HEK293T (cell line): ENCODE results near the gene TEAD1.

Experiments
- CTCF ChIA-PET: fragments of 350-600 bp; formaldehyde crosslinking; extraction: SDS; loops from one replicate; lab custom pipeline; 2021; ENCODE audit warnings: antibody characterized with exemption, inconsistent platforms; lab: Yijun Ruan, JAX
- POLR2A ChIA-PET: fragments of 350-600 bp; formaldehyde crosslinking; extraction: SDS; loops from one replicate; lab custom pipeline; 2020; ENCODE audit warnings: antibody characterized with exemption, inconsistent platforms; lab: Yijun Ruan, JAX
- DNase-seq: peaks from one replicate; pipeline ENCODE4 v3.0.0; 2012; ENCODE audit warnings: mixed read lengths; ENCODE audit errors: extremely low spot score
- ARNT ChIP-seq: fragments of 450-650 bp; IDR thresholded peaks from 2 replicates; pipeline ENCODE4 v1.6.1; 2017; ENCODE audit warnings: mild to moderate bottlenecking
- BHLHE40 ChIP-seq: fragments of 450-650 bp; IDR thresholded peaks from 2 replicates; pipeline ENCODE4 v1.6.1; 2016; ENCODE audit warnings: mild to moderate bottlenecking, moderate library complexity, borderline replicate concordance
- CTBP1 ChIP-seq: fragments of 450-650 bp; IDR thresholded peaks from 2 replicates; pipeline ENCODE4 v1.6.1; 2016; ENCODE audit warnings: borderline replicate concordance
- ELF4 ChIP-seq: fragments of 450-650 bp; IDR thresholded peaks from 2 replicates; pipeline ENCODE4 v1.6.1; 2017; ENCODE audit warnings: antibody characterized with exemption
- FOXA1 ChIP-seq: fragments of 450-650 bp; IDR thresholded peaks from 2 replicates; pipeline ENCODE4 v1.6.1; 2016; ENCODE audit warnings: mild to moderate bottlenecking
- FOXK2 ChIP-seq: fragments of 450-650 bp; IDR thresholded peaks from 2 replicates; pipeline ENCODE4 v1.6.1; 2016; ENCODE audit warnings: mild to moderate bottlenecking
- FOXM1 ChIP-seq: fragments of 450-650 bp; IDR thresholded peaks from 2 replicates; pipeline ENCODE4 v1.6.1; 2017; ENCODE audit warnings: mild to moderate bottlenecking, borderline replicate concordance
- HDGF ChIP-seq: fragments of 450-650 bp; IDR thresholded peaks from 2 replicates; pipeline ENCODE4 v1.6.1; 2017; ENCODE audit warnings: antibody characterized with exemption, borderline replicate concordance
- L3MBTL2 ChIP-seq: fragments of 450-650 bp; conservative IDR thresholded peaks from 2 replicates; pipeline ENCODE4 v1.6.1; 2016; ENCODE audit warnings: mild to moderate bottlenecking
- LEF1 ChIP-seq: fragments of 450-650 bp; IDR thresholded peaks from 2 replicates; pipeline ENCODE4 v1.6.1; 2017; ENCODE audit warnings: mild to moderate bottlenecking, borderline replicate concordance
- NFRKB ChIP-seq: fragments of 450-650 bp; IDR thresholded peaks from 2 replicates; pipeline ENCODE4 v1.6.1; 2016; ENCODE audit warnings: mild to moderate bottlenecking, moderate library complexity
- SP1 ChIP-seq: fragments of 450-650 bp; IDR thresholded peaks from 2 replicates; pipeline ENCODE4 v1.6.1; 2017
- SUZ12 ChIP-seq: fragments of 450-650 bp; IDR thresholded peaks from 2 replicates; pipeline ENCODE4 v1.6.1; 2016; ENCODE audit warnings: mild to moderate bottlenecking
- TARDBP ChIP-seq: fragments of 450-650 bp; IDR thresholded peaks from 2 replicates; pipeline ENCODE4 v1.6.1; 2016
- ZNF384 ChIP-seq: fragments of 450-650 bp; IDR thresholded peaks from 2 replicates; pipeline ENCODE4 v1.6.1; 2016
- TF ChIP-seq, protein P1 (sequence below): fragments of 450-650 bp; IDR thresholded peaks from 2 replicates; pipeline ENCODE4 v1.6.1; 2016

Gene TEAD1

GRCh38 chr11:12631651-12632050 lies 42.6 kb upstream of the TEAD1 start:
- CTCF ChIA-PET, result interaction anchor here (1.7 kb wide), 1 partner anchor 283 kb away, joined by 3 read pairs; no protein-coding TSS in a partner anchor
- no peak for DNase-seq
- TF ChIP-seq CTBP1 (no peak), FOXA1 (no peak), SP1 (no peak), ZNF384 (no peak), FOXM1 (no peak)
- TF ChIP-seq, protein P1, sequence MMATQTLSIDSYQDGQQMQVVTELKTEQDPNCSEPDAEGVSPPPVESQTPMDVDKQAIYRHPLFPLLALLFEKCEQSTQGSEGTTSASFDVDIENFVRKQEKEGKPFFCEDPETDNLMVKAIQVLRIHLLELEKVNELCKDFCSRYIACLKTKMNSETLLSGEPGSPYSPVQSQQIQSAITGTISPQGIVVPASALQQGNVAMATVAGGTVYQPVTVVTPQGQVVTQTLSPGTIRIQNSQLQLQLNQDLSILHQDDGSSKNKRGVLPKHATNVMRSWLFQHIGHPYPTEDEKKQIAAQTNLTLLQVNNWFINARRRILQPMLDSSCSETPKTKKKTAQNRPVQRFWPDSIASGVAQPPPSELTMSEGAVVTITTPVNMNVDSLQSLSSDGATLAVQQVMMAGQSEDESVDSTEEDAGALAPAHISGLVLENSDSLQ, result no peak
- POLR2A ChIA-PET, result no interaction called here

- no peak for DNase-seq
- TF ChIP-seq LEF1, result no peak
- TF ChIP-seq HDGF, result no peak
- TF ChIP-seq NFRKB, result no peak
- TF ChIP-seq, protein P1, result no peak
- TF ChIP-seq FOXA1, result no peak
- TF ChIP-seq ARNT, result no peak
- no peak for TF ChIP-seq ZNF384
- no peak for TF ChIP-seq FOXM1
- no peak for TF ChIP-seq ELF4
- no peak for TF ChIP-seq SP1
- no peak for TF ChIP-seq CTBP1
- TF ChIP-seq SUZ12, result no peak
- TF ChIP-seq FOXK2, result no peak
- ChIA-PET CTCF (no interaction called here), POLR2A (no interaction called here)
Measured at GRCh38 chr11:12634329-12634728, 39.9 kb upstream of the TEAD1 start.

GRCh38 chr11:12636871-12637410 lies 37.3 kb upstream of the TEAD1 start:
- ChIA-PET CTCF (interaction anchor here (0.6 kb wide), 1 partner anchor 17 kb away, joined by 3 read pairs; no protein-coding TSS in a partner anchor), POLR2A (no interaction called here)
- DNase-seq, result no peak
- no peak for TF ChIP-seq L3MBTL2
- no peak for TF ChIP-seq NFRKB
- no peak for TF ChIP-seq CTBP1
- no peak for TF ChIP-seq SP1

GRCh38 chr11:12639388-12639787 lies 34.8 kb upstream of the TEAD1 start:
- DNase-seq, result no peak
- ChIA-PET POLR2A (no interaction called here), CTCF (no interaction called here)
- TF ChIP-seq ELF4, result no peak
- no peak for TF ChIP-seq L3MBTL2
- no peak for TF ChIP-seq FOXM1
- no peak for TF ChIP-seq CTBP1
- TF ChIP-seq BHLHE40, result no peak
- no peak for TF ChIP-seq NFRKB
- no peak for TF ChIP-seq LEF1
- no peak for TF ChIP-seq ARNT
- TF ChIP-seq SUZ12, result no peak
- no peak for TF ChIP-seq TARDBP
- TF ChIP-seq FOXA1, result no peak
- no peak for TF ChIP-seq FOXK2
- TF ChIP-seq, protein P1, result no peak

DNA sequence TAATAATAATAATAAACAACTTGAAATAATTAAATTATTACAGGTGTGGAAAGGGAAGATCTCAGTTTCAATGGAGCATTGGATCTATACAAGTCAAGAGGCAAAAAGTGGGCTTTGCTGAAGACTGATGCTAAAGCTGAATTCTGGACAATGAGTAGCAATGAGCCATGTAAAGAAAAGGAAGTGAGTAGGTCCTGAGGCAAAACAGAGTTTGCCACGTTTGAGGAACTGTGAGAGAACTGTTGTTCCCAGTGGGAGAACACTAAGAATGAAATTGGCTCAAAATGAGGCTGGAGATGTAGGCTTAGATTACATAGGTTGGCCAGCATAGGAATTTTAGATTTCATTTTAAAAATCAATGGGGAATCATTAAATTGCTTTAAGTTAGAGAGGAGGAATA lies 33.9 kb upstream of the TEAD1 start:
- POLR2A ChIA-PET, result no interaction called here
- no peak for DNase-seq
- CTCF ChIA-PET, result no interaction called here
- TF ChIP-seq L3MBTL2, result no peak

DNA sequence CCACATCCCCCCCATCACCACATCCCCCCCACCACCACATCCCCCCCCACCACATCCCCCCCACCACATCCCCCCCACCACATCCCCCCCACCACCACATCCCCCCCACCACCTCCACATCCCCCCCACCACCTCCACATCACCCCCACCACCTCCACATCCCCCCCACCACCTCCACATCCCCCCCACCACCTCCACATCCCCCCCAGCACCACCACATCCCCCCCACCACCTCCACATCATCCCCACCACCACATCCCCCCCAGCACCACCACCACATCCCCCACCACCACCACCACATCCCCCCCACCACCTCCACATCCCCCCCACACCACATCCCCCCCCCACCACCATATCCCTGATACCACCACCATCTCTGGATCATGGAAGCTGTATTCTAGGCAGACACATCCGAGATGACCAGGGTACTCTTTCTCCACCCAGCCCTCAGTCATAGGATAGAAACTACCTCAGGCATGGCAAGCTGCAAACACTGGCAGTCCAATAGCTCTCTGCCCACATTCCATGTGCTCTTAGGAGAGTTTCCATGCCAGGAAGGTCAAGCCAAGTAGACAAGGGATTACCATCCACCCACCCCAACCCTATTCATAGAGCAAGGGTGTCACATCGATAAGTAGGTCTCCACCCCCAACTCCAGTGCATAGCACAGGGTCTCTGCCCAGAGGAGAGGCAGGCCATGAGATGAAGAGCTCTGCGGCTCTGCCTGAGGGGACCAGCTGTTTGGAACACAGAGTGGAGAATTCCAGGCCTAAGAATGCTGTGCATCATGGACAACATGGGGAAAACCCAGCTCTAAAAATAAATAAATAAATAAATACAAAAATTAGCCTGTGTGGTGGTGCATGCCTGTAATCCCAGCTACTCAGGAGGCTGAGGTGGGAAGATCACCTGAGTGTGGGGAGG lies 33.0 kb upstream of the TEAD1 start:
- TF ChIP-seq BHLHE40 (no peak), ZNF384 (no peak), FOXM1 (no peak), SP1 (no peak), SUZ12 (no peak), NFRKB (no peak), CTBP1 (no peak)
- ChIA-PET POLR2A (no interaction called here), CTCF (no interaction called here)
- no peak for DNase-seq
